Activated CD4-positive, CD25-positive, alpha-beta regulatory T cell treated with anti-CD3 and anti-CD28 coated beads, Interleukin-2, amount 50 U/mL, for 16 hours (primary cell): ENCODE data around the gene GSAP.

Experiments
- DNase-seq: peaks from one replicate; pipeline ENCODE4 v3.0.0-alpha.2; 2020; ENCODE audit warnings: low read depth, low spot score

Gene GSAP

DNA sequence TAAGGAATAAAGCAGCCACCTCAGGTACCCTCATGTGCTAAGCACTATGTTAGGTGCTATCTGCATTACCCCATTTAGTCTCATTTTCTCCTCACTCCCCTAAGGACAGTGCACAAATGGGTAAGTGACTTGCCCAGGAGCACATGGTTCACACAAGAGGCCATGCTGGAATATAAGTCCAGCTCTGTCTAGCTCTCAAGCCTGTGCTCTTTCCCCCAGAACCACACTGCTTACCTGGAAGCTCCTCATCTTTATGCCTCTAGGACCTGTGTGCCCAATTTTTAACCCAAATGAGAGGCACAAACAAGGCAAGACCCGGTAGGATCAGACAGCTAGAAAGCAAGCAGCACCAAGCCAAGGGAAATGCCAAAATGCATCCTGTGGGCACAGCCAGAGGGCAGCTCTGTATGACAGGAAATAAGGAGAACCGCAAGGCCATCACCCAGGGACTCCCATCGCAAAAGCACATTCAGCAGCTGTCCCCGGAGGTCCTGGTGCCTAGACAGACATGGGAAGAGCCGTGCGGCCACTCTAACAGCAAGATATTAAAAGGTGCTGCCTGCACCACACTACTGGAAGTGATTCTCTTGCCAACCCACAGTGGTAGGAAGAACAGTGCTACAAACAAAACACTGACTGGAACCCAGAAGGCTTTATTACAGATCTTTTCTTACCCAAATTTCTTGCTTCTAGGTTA lies 88.1 kb downstream of the GSAP start:
- DNase-seq = no peak

DNA sequence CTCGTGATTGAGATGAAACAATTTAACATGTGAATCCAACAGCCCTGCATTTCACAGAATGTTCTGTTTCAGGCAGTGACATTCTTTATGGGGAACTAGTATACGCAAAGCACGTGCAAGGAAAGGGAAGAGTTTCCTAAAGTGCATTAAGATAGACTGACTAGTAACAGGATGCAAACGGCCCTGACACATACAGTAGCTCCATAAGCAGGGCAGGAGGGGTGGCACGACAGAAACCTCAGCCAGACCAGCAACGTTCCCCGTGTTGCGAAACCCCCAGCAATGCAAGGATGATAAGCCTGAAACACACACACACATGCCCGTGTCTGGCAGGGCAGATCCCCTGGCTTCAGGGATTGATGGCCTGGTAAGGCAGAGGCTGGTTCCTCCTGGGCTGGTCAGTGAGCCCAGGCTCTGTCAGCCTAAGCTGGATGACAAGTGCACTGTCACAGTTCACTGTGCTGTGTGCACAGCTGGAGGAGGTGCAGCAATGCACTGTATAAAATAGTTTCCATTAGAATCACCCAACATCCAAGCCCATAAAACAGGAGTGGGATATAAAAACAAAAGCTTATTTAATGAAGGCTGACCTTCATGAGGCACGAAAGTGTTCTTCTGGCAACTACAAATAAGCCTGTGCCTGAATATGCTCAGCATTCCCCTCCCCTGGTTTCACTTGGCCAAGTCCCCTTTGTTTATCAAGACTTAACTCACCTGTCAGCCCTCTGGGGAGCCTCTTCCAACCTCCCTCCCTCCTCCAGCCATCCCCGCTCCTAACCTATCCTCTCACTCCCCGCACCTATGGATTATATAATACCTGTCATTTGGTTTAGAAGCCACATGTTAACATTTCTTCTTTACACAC lies 88.8 kb downstream of the GSAP start:
- no peak for DNase-seq

- DNase-seq = no peak
Measured at GRCh38 chr7:77326131-77326530, 90.0 kb downstream of the GSAP start.

DNA sequence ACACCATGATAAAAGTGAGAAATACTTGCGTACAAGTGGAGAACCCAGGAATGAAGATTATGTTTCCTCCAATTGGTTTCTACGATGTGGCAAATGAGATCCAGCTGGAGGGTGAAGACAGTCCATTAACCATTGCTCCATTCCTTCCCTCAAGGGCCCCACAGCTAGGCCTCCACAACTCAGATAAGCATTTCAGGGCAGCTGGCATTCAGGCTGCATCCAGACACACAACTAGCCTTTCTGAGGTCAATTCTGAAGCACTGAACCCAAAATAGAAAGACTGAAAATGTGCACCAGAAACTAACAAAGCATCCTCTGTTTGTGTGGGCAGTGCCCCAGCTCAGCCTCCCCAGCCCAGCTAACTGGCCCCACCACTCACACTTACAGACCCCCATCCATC lies 94.8 kb downstream of the GSAP start:
- no peak for DNase-seq

DNA sequence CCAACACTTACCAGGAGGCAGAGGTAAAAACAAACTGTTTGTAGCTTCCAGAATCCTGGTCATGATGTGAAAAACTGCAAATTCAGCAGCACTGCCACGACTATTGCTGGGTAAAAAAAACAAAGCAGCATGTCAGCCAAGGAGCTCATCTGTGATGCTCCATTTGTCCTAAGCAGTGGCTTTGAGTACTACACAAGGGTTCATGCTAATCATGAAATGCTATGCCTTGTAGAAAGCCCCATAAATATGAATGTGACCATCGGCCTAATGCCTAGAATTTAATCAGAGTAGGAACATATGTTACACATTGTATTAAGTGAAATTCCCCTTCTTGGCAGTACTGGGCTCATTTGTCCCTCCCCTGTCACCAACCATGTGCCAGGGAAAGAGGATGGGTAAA lies 95.4 kb downstream of the GSAP start:
- DNase-seq = no peak

DNA sequence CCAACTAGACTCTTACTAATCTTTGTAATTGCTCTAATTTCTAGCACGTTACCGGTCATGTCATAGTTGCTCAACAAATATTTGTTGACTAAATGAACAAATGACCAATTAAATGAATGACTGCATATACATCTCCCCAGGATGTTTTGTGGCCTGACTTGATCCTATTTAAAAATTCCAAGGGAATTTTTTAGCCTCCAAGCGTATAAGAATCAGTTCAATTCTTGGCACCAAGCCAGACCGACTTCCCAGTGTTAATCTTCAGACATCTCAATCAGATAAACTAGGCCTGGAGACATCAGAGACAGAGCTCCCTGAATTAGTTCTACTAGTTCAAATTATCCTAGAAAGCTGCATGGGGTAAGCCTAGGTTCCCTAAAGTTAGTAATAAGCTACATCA lies 96.0 kb downstream of the GSAP start:
- no peak for DNase-seq

- no peak for DNase-seq
Measured at GRCh38 chr7:77318019-77318418, 98.1 kb downstream of the GSAP start.

DNA sequence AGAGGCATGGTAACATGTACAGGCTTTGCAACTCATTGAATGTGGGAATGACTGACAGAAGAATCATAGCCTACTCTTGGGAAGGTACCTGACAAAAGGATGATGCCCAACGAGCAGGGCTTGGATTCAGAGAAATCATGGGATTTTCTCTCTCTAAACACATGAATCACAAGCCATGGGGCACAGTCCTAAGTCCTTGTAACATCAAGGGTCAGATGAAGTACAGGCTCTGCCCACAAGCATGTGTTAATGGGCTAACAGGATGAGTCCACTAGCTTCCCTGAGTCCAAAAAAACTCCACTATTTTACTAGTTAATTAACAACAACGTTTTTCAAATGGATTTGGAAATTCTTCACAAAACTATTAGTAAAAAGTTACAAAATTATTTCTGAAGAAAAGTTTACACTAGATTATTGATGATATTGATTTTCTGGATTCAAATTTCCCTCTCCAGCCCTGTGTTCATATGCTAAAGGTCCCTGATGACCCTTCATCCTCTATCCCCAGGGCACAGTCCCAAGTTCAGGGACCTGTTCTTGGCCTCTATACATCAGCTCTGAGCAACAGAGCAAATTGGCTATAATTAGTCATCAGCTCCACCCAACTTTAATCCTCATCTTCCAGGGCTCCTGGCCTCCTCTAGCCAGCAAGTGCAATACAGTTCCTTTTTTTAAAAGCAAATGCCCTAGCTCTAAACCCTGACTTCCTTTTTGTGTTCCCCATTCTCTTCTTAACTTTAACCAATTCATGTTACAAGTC lies 99.8 kb downstream of the GSAP start:
- no peak for DNase-seq

- no peak for DNase-seq
Measured at GRCh38 chr7:77315182-77315591, 101.0 kb downstream of the GSAP start.

- no peak for DNase-seq
Measured at GRCh38 chr7:77313876-77314480, 102.2 kb downstream of the GSAP start.

DNA sequence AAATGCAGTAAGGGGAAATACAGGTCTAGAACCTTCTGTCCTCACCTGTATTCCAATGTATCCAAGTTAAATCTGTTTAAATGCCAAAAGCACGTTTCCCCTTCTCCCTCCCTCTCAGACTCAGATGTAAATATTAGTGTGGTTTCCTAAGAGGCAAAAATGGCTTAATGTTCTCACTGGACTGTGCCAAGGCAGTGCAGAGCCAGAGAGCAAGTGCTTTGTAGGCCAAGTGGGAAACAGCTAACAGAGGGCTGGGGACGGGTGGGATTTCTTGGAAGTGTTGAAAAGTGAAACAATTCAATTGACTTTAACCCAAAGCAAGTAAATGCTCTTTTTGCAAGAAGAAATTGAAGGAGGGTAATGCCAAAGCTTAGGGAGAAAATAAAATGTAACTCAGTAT lies 103.1 kb downstream of the GSAP start:
- DNase-seq = no peak

DNA sequence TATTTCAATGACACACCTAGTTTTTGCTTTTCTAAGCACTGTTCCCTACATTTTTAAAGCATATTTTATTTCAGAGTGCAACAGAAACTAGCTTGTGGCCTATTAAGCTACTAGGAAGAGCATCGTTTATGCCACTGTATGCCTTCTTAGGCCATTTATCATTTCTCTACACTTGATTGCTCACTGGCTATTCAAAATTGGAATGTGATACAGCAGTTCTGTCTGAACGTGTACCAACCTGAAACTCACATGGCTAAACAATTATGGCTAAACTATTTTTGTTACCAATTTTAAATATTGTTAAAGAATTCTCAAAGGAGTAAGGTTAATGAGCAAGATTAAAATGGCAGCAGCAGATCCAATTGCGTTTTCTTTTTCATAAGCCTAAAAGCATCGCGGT lies 105.2 kb downstream of the GSAP start:
- DNase-seq = no peak

DNA sequence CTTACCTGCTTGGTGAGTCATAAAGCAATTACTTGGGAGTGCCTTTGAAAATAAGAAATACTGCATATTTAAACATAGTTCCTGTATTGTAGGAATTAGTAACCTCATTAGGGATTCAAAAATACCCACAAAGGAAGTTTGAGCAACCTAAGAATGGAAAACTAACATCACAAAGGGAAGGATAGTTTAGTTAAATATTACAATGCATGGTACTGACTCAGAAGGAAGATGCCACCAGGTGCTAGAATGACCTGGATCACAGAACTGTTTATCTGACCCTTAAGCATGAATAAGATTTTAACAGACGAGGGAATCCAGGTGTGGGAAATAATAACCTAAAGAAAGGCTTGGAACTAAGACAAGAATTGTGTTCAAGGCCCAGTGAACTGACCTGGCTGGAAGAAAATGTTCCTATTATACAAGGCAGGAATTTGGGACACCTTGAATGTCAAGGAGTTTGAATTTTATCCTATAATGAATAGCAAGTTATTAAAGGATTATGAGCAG lies 106.4 kb downstream of the GSAP start:
- DNase-seq = no peak

GRCh38 chr7:77308792-77309191 lies 107.4 kb downstream of the GSAP start:
- DNase-seq = no peak

- no peak for DNase-seq
Measured at GRCh38 chr7:77306231-77307067, 109.7 kb downstream of the GSAP start.

- no peak for DNase-seq
Measured at GRCh38 chr7:77295549-77295948, 120.6 kb downstream of the GSAP start.

- DNase-seq = no peak
Measured at GRCh38 chr7:77293046-77293445, 123.1 kb downstream of the GSAP start.

DNA sequence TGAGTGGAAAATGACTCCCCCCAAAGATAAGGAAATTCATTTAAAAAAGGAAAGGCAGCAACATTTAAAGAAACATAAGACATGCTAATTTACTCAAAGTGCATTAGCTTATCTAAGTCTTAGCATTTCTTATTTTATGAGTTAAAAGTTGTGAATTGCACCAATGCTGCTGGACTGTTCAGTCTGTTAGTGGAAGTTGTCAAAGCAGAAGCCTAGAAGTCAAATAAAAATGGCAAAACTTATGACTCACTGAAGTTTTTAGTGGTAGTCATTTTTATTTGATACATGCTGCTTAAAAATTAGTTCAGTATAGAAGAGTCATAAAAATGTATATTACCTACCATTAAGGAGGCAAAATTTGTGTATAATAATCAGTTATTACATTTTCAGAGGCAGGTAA lies 125.7 kb downstream of the GSAP start:
- no peak for DNase-seq

- DNase-seq = no peak
Measured at GRCh38 chr7:77289387-77289786, 126.8 kb downstream of the GSAP start.

- no peak for DNase-seq
Measured at GRCh38 chr7:77288676-77289320, 127.4 kb downstream of the GSAP start.
